ENCODE measurements around the gene TEX14. TPM values are rescaled to one million over a fixed set of nuclear protein-coding genes. Genes with fewer than 3 reads are reported as not detected.
A peak's percentile ranks its signal among the peaks of the same experiment; 100 is the strongest.

Gene TEX14
- total and polyA plus RNA-seq, 10 of the 15 experiments (the other 5 are each of a cell fraction or from before 2014, with no cell fraction given): 0.15 to 1.3 (median 0.66) TPM

DNA sequence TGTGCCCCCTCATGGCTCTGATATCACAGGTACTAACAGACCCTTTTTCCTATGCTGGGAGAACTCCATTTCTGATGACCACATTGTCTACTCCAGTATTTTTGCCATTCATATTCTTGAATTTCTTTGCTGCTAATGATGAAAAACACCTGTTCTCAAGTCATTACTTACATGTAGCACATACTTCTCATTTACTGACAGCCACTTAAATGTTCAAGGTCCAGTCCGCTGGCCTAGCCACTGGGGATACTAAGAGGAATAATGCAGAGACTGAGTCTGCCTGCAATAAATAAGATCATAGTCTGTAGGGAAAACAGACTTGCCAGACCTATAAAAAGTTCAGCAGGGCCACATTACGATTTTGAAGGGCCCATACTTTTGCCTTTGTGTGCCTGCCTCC lies 27.5 kb downstream of the TEX14 start:
- no peaks in the 10 kb centered on the region for H3K27me3 ChIP-seq (replicated peaks in 1 of 2; ENCODE audit: control insufficient read depth in 2 of 2, insufficient read depth in 2 of 2, low read length in 1 of 2)
- TF ChIP-seq POU2F2 (IDR thresholded peaks at IDR 0.05; ENCODE audit: borderline replicate concordance, low read depth, low read length): no peak
- TF ChIP-seq, protein P1, sequence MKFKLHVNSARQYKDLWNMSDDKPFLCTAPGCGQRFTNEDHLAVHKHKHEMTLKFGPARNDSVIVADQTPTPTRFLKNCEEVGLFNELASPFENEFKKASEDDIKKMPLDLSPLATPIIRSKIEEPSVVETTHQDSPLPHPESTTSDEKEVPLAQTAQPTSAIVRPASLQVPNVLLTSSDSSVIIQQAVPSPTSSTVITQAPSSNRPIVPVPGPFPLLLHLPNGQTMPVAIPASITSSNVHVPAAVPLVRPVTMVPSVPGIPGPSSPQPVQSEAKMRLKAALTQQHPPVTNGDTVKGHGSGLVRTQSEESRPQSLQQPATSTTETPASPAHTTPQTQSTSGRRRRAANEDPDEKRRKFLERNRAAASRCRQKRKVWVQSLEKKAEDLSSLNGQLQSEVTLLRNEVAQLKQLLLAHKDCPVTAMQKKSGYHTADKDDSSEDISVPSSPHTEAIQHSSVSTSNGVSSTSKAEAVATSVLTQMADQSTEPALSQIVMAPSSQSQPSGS (IDR thresholded peaks at IDR 0.05; ENCODE audit: low read length): no peak
- no peak for TF ChIP-seq SPI1 (IDR thresholded peaks at IDR 0.05; ENCODE audit: borderline replicate concordance, insufficient read depth, low read depth, low read length)
- H3K9me3 ChIP-seq (replicated peaks; ENCODE audit: control insufficient read depth, insufficient read depth, low read length): no peaks in the 10 kb centered on the region
- H4K20me1 ChIP-seq (ENCODE audit: control insufficient read depth, insufficient read depth): no peaks in the 10 kb centered on the region
- no peaks in the 10 kb centered on the region for H3K36me3 ChIP-seq (ENCODE audit: control insufficient read depth in 2 of 2, insufficient read depth in 2 of 2, low read length in 1 of 2)
- ChIA-PET SMC1A (ENCODE audit: uncharacterized antibody, unreplicated experiment) (no interaction called here), POLR2A (no interaction called here), CTCF (interaction anchor here (1.1 kb wide), 1 partner anchor 47 kb away, joined by 3 read pairs; no protein-coding TSS in a partner anchor), RAD21 (ENCODE audit: unreplicated experiment) (no interaction called here)
- H3K9ac ChIP-seq (ENCODE audit: control insufficient read depth, insufficient read depth, low read length): no peak overlapping the region
- ATAC-seq: no peak
- 67% methylated on average over 2 of the region's 2 CpGs for WGBS (ENCODE audit: insufficient coverage, insufficient replicate concordance, low lambda C conversion rate, missing lambda C conversion rate)
- no peak overlapping the region for H3K4me2 ChIP-seq (ENCODE audit: control insufficient read depth, insufficient read depth)
- BruUV-seq (replicated peaks): no TSS peak
- no peaks in the 10 kb centered on the region for H3K79me2 ChIP-seq (ENCODE audit: control insufficient read depth, insufficient read depth, low read length)
- FAIRE-seq: no peak
- H2AFZ ChIP-seq (ENCODE audit: control insufficient read depth, low read depth, low read length): no peak overlapping the region
- H3K4me3 ChIP-seq: no peak overlapping the region
- no peak overlapping the region for H3K27ac ChIP-seq (ENCODE audit: control insufficient read depth, insufficient read depth)
- no peak for DNase-seq (ENCODE audit: low read depth, low spot score)
- intact Hi-C loops (cut with micrococcal nuclease; ENCODE audit: unreplicated experiment): loop anchor here (5.0 kb wide), 1 partner anchor 43 kb away; no protein-coding TSS in a partner anchor
- H3K4me1 ChIP-seq (ENCODE audit: control insufficient read depth, insufficient read depth, low read length): no peaks in the 10 kb centered on the region
- in situ Hi-C loops (cut with MboI): no loop called here

DNA sequence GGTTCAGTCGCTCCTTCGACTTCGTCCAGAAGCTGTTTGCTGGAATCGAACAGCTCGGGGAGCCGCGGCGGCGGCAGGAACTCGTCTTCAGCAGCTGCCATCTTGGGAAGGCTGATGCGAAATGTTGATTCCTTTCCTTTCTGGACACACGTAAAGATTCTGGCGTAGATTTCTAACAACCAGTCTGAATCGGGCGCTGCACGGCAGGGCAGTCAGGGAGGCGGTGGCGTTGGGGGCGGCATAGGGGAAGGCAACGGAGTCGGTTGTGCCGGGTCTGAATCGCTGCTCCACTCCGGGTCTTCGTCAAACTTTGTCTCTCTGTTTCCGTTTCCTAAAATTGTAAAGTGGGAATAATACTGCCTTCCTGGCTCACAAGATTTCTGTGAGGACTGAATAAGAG lies 30.3 kb downstream of the TEX14 start:
- no peaks in the 10 kb centered on the region for H3K9me3 ChIP-seq (replicated peaks; ENCODE audit: control insufficient read depth, insufficient read depth, low read length)
- no peak for FAIRE-seq
- no peak overlapping the region for H3K9ac ChIP-seq (ENCODE audit: control insufficient read depth, insufficient read depth, low read length)
- no peak overlapping the region for H2AFZ ChIP-seq (ENCODE audit: control insufficient read depth, low read depth, low read length)
- no peak for DNase-seq (ENCODE audit: low read depth, low spot score)
- no peaks in the 10 kb centered on the region for H3K4me1 ChIP-seq (ENCODE audit: control insufficient read depth, insufficient read depth, low read length)
- no peak for ATAC-seq
- RAD21 ChIA-PET (ENCODE audit: unreplicated experiment): no interaction called here
- CTCF ChIA-PET: interaction anchor here (1.4 kb wide), 1 partner anchor 49 kb away, joined by 5 read pairs; no protein-coding TSS in a partner anchor
- no peaks in the 10 kb centered on the region for H3K27me3 ChIP-seq (replicated peaks in 1 of 2; ENCODE audit: control insufficient read depth in 2 of 2, insufficient read depth in 2 of 2, low read length in 1 of 2)
- no peak overlapping the region for H3K4me2 ChIP-seq (ENCODE audit: control insufficient read depth, insufficient read depth)
- no peaks in the 10 kb centered on the region for H3K36me3 ChIP-seq (ENCODE audit: control insufficient read depth in 2 of 2, insufficient read depth in 2 of 2, low read length in 1 of 2)
- SMC1A ChIA-PET (ENCODE audit: uncharacterized antibody, unreplicated experiment): interaction anchor here (0.6 to 3.3 kb wide), 3 partner anchors 10 to 48 kb away, joined by 3 to 15 read pairs (median 4); no protein-coding TSS in a partner anchor
- intact Hi-C loops (cut with micrococcal nuclease; ENCODE audit: unreplicated experiment) (loop anchor here (5.0 kb wide), 1 partner anchor 46 kb away; no protein-coding TSS in a partner anchor), in situ Hi-C loops (cut with MboI) (no loop called here)
- H4K20me1 ChIP-seq (ENCODE audit: control insufficient read depth, insufficient read depth): no peaks in the 10 kb centered on the region
- no peaks in the 10 kb centered on the region for H3K79me2 ChIP-seq (ENCODE audit: control insufficient read depth, insufficient read depth, low read length)
- BruUV-seq (replicated peaks): no TSS peak
- POLR2A ChIA-PET: no interaction called here
- WGBS (ENCODE audit: insufficient coverage, insufficient replicate concordance, low lambda C conversion rate, missing lambda C conversion rate): 95% methylated on average over 26 of the region's 26 CpGs
- no peak overlapping the region for H3K27ac ChIP-seq (ENCODE audit: control insufficient read depth, insufficient read depth)
- TF ChIP-seq BCL11A (IDR thresholded peaks at IDR 0.05; ENCODE audit: low read depth, low read length): no peak
- TF ChIP-seq ETV6 (conservative IDR thresholded peaks at IDR 0.05 in 1 of 2, IDR thresholded peaks at IDR 0.05 in 1 of 2; ENCODE audit: borderline replicate concordance in 1 of 2, low read depth in 1 of 2): 0 out of 4 replicates have a peak, but pooled peaks of 1 of the 2 experiments have one; percentile 46
- no peak overlapping the region for H3K4me3 ChIP-seq

Measured in GM12878 (cell line).